Ascending aorta (tissue), 2 donors: ENCODE results near the gene CABLES1. TPM values are rescaled to one million over a fixed set of nuclear protein-coding genes. Genes with fewer than 3 reads are reported as not detected.

ENCODE experiments used
- DNase-seq, 2 donors: peaks; one replicate each; pipeline ENCODE4 v3.0.0-alpha.2; 2019; ENCODE audit warnings: low spot score in 2 of 2
- H3K27ac ChIP-seq, 2 donors: fragments of 200-600 bp; sonication (generic); one replicate each; pipeline ENCODE4 v1.5.1; 2016 to 2017; ENCODE audit warnings: mild to moderate bottlenecking in 1 of 2
- H3K27me3 ChIP-seq: fragments of 200-600 bp; sonication (generic); one replicate; pipeline ENCODE4 v1.5.1; 2017
- H3K36me3 ChIP-seq, 2 donors: fragments of 200-600 bp; sonication (generic); one replicate each; pipeline ENCODE4 v1.5.1; 2016
- H3K4me1 ChIP-seq, 2 donors: fragments of 200-600 bp; sonication (generic); one replicate each; pipeline ENCODE4 v1.5.1; 2016 to 2017; ENCODE audit warnings: mild to moderate bottlenecking in 1 of 2
- H3K4me3 ChIP-seq, 2 donors: fragments of 200-600 bp; sonication (generic); one replicate each; pipeline ENCODE4 v1.5.1; 2016 to 2017; ENCODE audit warnings: mild to moderate bottlenecking in 1 of 2
- H3K9me3 ChIP-seq, 2 donors: fragments of 200-600 bp; sonication (generic); one replicate each; pipeline ENCODE4 v1.5.1; 2016
- CTCF ChIP-seq, 3 experiments: fragments of 200-600 bp in 2 of 3; fragments of 450-650 bp in 1 of 3; sonication (generic) in 2 of 3; IDR thresholded peaks; one replicate each; pipeline ENCODE4 v1.5.1; 2016 to 2019; ENCODE audit warnings: antibody characterized with exemption in 3 of 3, mild to moderate bottlenecking in 1 of 3, moderate library complexity in 1 of 3
- intact Hi-C: fragments of 100-400 bp; cut with DNase I; formaldehyde crosslinking; loops from one replicate; pipeline ENCODE4 v1.15.1; 2023
- total RNA-seq: library from RNA; depleted of rRNA; stranded (reverse); fragments of >200 nt; gene quantifications from one replicate; pipeline ENCODE4 v1.1.0, GENCODE V29; 2016

The CABLES1 gene
- total RNA-seq, 1 donor from 2014 or later: 5.4 TPM

- H3K4me1 ChIP-seq: peaks cover 0 to 5% of the 10 kb centered on the region in 2 donors
- no peaks in the 10 kb centered on the region for H3K36me3 ChIP-seq
- H3K27ac ChIP-seq: no peak overlapping the region
- no peak for DNase-seq
- intact Hi-C loops: no loop called here
- H3K9me3 ChIP-seq: no peaks in the 10 kb centered on the region
- TF ChIP-seq CTCF (IDR thresholded peaks at IDR 0.05): no peak
- H3K27me3 ChIP-seq: no peaks in the 10 kb centered on the region
- no peak overlapping the region for H3K4me3 ChIP-seq
These were observed 34.9 kb downstream of the CABLES1 start for GRCh38 chr18:23170137-23170536.

GRCh38 chr18:23171581-23172156 lies 36.4 kb downstream of the CABLES1 start:
- Histone ChIP-seq H3K36me3 (no peaks in the 10 kb centered on the region), H3K4me3 (no peak overlapping the region), H3K9me3 (no peaks in the 10 kb centered on the region), H3K4me1 (peaks cover 0 to 5% of the 10 kb centered on the region in 2 donors), H3K27ac (no peak overlapping the region), H3K27me3 (no peaks in the 10 kb centered on the region)
- intact Hi-C loops: no loop called here
- no peak for DNase-seq
- no peak for TF ChIP-seq CTCF (IDR thresholded peaks at IDR 0.05)

- Histone ChIP-seq H3K27ac (no peak overlapping the region), H3K27me3 (no peaks in the 10 kb centered on the region), H3K4me1 (no peaks in the 10 kb centered on the region), H3K36me3 (no peaks in the 10 kb centered on the region), H3K9me3 (no peaks in the 10 kb centered on the region), H3K4me3 (no peak overlapping the region)
- intact Hi-C loops: no loop called here
- DNase-seq: no peak
- TF ChIP-seq CTCF (IDR thresholded peaks at IDR 0.05): no peak
These were observed 37.5 kb downstream of the CABLES1 start for GRCh38 chr18:23172591-23173380.

GRCh38 chr18:23173912-23174311 lies 38.6 kb downstream of the CABLES1 start:
- Histone ChIP-seq H3K27me3 (no peaks in the 10 kb centered on the region), H3K36me3 (no peaks in the 10 kb centered on the region), H3K27ac (no peak overlapping the region), H3K4me1 (peaks cover 0 to 4% of the 10 kb centered on the region in 2 donors), H3K9me3 (no peaks in the 10 kb centered on the region), H3K4me3 (no peak overlapping the region)
- intact Hi-C loops: no loop called here
- TF ChIP-seq CTCF (IDR thresholded peaks at IDR 0.05): no peak
- no peak for DNase-seq

GRCh38 chr18:23176701-23177432 lies 41.6 kb downstream of the CABLES1 start:
- TF ChIP-seq CTCF (IDR thresholded peaks at IDR 0.05): no peak
- intact Hi-C loops: no loop called here
- Histone ChIP-seq H3K4me1 (peaks cover 0 to 10% of the 10 kb centered on the region in 2 donors), H3K27ac (no peak overlapping the region), H3K4me3 (no peak overlapping the region), H3K36me3 (no peaks in the 10 kb centered on the region), H3K27me3 (no peaks in the 10 kb centered on the region), H3K9me3 (no peaks in the 10 kb centered on the region)
- DNase-seq: no peak
